RCC 7860 (cell line): Measurements from ENCODE around the gene EIF5B.
A peak's percentile ranks its signal among the peaks of the same experiment; 100 is the strongest.
"Not testable (repeated sequence)": the region's sequence is repeated elsewhere in the genome, so short reads cannot be mapped to it uniquely, and the experiment has no call there.

Experiments
- DNase-seq: peaks from one replicate; pipeline ENCODE4 v3.0.0-alpha.2; 2015; ENCODE audit warnings: low spot score
- FAIRE-seq: peaks from 2 replicates; lab custom pipeline; 2012; peaks lifted over from hg19 to GRCh38; lab: Jason Lieb, UNC

Gene EIF5B, protein sequence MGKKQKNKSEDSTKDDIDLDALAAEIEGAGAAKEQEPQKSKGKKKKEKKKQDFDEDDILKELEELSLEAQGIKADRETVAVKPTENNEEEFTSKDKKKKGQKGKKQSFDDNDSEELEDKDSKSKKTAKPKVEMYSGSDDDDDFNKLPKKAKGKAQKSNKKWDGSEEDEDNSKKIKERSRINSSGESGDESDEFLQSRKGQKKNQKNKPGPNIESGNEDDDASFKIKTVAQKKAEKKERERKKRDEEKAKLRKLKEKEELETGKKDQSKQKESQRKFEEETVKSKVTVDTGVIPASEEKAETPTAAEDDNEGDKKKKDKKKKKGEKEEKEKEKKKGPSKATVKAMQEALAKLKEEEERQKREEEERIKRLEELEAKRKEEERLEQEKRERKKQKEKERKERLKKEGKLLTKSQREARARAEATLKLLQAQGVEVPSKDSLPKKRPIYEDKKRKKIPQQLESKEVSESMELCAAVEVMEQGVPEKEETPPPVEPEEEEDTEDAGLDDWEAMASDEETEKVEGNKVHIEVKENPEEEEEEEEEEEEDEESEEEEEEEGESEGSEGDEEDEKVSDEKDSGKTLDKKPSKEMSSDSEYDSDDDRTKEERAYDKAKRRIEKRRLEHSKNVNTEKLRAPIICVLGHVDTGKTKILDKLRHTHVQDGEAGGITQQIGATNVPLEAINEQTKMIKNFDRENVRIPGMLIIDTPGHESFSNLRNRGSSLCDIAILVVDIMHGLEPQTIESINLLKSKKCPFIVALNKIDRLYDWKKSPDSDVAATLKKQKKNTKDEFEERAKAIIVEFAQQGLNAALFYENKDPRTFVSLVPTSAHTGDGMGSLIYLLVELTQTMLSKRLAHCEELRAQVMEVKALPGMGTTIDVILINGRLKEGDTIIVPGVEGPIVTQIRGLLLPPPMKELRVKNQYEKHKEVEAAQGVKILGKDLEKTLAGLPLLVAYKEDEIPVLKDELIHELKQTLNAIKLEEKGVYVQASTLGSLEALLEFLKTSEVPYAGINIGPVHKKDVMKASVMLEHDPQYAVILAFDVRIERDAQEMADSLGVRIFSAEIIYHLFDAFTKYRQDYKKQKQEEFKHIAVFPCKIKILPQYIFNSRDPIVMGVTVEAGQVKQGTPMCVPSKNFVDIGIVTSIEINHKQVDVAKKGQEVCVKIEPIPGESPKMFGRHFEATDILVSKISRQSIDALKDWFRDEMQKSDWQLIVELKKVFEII

DNA sequence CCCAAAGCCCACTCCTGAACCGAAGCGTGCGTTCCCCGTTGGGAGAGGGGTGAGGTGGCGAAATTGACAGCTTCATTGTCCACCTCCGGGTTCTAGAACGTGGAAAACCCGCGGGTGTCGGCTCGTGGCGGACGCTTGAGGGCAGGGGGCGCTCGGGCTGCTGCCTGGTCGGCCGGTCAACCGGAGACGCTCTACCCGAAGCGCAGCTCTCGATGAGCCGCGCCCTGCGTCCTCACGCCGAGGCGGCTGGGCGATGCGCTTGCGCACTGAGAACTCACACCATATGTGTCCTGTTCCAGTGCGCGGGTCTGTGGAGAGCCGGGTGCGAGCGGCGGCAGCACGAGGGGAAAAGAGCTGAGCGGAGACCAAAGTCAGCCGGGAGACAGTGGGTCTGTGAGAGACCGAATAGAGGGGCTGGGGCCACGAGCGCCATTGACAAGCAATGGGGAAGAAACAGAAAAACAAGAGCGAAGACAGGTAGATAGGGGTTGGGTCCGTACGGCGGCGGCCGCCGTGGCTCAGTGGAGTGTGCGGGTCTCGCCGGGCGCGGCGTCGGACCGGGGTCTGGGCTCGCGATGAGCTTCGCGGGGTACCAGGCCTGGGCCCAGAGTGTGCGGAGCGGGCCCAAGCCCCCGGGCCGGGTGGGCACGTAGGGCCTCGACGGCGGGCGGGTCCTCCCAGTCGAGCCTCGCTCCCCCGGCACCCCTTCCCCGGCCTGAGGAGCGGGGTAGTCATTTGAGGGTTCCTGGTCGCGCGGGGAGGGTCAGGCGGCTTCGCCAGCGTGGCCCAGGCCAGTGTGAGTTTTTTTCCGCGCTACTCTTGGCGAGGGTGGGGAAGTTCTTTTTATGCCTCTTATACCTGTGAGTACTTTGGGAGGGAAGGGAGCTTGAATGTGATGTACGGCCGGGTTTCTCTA lies at the start of gene EIF5B:
Gene EIF5B (plus strand): TSS at position 277 of the 916 bp plus-strand sequence. CDS start 166 bp downstream, at position 443.
- DNase-seq: peak; percentile 87
- FAIRE-seq: peak; percentile 32

DNA sequence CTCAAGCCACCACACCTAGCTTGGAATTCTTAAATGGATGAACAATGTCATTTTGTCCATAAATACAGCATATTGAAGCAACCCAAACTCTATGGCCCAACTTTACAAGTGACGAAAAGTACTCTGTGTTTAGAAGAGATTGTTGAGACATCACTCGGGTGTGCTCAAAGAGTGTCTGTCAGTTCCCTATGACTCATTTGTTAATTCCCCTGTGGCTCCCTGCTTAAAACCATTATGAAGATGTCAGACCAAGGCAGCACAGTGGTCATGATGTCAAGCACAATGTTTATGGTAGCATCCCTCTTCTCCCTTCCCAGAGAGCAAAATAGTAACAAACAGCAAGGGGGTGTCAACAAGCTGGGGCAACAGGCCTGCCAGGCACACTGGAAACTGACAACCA lies 39.2 kb upstream of the EIF5B start:
- FAIRE-seq (no peak), DNase-seq (no peak)

DNA sequence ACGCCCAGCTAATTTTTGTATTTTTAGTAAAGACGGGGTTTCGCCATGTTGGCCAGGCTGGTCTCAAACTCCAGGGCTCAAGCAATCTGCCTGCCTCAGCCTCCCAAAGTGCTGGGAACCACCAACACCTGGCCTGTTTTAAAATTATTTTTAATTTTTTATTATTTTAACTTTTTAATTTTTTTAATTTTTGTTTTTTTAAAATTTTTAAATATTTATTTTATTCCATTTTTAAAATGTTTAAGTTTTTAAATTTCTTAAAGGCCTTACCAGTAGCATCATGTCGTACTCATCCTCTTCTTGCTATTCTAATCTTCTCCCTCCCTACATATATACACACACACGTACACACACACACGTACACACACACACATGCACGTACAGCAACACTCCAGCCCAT lies 37.6 kb upstream of the EIF5B start:
- DNase-seq (no peak), FAIRE-seq (no peak)

DNA sequence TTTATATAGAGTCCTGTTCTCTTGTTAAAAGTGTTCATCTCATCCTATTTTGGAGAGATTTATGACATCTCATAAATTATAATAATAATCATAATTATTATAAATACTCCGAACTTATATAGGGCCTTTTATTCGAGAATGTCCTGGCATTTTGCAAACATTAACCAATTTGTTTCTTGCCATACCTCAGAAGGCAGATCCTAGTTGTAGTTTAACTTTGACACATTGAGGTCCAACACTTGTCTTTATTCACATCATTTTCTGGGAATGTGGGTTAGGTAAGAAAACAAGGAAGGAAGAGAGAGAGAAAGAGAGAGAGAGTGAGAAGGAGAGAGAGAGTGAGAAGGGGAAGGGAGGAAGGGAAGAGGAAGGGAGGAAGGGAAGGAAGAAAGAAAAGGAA lies 36.1 kb upstream of the EIF5B start, which contains the start of gene LYG1:
Gene LYG1 (minus strand): TSS at position 101 of the 400 bp plus-strand sequence. CDS start 5,527 bp downstream, outside the sequence.
- FAIRE-seq: peak; percentile 59
- not testable (repeated sequence) for DNase-seq

DNA sequence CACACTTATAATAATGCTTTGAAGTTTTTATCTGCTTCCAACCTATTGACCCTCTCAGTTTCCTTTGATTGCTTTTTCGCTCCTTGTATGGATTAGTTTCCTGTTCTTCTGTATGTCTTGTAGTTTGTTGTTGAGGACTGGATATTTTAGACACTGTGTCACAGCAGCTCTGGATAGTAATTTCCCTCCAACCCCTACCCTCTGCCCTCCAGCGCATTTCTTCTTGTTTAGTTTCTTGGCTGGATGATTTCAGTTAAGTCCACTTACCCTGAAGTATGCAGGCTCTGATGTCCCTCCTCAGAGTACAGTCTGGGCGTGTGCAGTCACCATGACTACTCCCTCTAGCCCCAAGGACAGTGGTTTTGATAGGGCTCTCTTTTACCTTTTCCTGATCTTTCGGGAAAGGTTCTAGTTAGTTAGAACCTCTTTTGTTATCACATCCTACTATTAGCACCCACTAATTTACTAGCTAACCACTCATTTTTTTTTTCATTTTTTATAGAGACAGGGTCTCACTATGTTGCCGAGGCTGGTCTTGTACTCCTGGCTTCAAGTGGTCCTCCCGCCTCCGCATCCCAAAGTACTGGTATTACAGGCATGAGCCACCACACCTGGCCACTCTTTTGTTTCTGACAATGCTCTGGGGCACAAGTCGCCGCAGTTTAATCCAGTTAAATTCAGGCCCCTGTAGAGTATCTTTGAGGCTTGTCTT lies 19.9 kb upstream of the EIF5B start:
- no peak for FAIRE-seq
- DNase-seq: no peak

DNA sequence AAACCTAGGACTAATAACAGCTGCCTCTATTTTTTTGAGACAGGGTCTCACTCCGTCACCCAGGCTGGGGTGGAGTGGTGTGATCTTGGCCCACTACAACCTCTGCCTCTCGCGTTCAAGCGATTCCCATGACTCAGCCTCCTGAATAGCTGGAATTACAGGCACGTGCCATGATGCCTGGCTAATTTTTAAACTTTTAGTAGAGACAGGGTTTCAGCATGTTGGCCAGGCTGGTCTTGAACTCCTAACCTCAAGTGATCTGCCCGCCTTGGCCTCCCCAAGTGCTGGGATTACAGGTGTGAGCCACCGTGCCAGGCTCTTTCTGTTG lies 19.4 kb upstream of the EIF5B start:
- DNase-seq, FAIRE-seq: not testable (repeated sequence)

DNA sequence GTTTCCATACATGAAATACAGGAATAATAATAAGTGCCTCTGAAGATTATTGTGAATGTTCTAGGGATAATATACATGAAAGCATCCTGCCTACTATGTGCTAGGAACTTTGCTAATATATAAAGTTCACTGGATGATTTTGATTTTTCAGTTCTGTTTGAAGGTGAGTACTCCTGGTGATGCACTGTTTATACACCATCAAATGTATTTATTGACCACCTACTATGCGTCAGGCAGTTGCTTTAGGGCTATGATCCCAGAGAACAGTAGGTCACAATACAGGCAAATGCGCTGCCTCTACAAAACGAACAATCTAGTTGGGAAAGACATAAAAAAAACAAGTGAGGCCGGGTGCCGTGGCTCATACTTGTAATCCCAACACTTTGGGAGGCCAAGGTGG lies 11.8 kb upstream of the EIF5B start:
- FAIRE-seq: no peak
- DNase-seq: no peak

DNA sequence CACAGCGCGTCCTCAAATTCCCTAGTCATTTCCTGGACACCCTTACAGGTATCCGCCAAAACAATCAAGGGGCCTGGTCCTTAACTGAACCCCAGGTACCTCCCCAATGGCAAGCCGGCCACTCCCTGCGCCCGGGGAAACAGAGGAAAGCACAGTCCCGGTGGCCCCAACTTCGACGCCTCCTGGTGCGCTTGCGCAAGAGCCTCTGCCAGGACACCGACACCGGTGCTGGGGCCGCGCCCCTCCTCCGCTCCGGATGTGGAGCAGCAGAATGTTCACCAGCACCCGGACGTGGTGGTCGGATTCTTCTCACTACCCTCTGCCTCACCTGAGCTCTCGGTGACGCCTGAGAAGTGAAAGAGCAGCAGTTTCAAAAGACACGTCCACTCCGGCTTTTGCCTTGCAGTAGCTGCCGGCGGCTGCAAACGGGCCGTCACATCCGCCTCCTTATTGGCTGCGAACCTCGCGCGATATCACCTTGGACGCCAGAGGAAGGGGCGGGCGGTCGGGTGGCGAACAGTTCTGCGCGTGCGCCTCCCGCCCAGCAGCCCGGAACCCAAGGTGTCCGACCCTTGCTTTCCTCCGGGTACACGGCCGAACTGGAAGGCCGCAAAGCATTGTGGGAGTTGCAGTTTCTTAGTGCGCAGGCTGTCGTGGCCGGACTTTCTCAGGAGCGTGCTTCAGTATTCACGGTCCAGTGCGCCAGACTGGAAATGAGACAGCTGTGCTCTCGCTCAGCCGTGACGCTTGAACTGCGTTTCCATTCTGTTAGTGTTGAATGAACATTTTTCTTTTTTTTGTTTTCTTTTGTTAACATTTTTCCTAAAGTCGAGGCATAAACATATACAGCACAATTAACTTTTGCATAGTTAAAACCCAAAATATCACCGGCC lies 1.0 kb upstream of the EIF5B start, which contains the start of gene TXNDC9:
Gene TXNDC9 (minus strand): TSS at position 423 of the 893 bp plus-strand sequence. CDS start 3,123 bp downstream, outside the sequence.
- peak; percentile 89 for FAIRE-seq
- peak; percentile 99 for DNase-seq

DNA sequence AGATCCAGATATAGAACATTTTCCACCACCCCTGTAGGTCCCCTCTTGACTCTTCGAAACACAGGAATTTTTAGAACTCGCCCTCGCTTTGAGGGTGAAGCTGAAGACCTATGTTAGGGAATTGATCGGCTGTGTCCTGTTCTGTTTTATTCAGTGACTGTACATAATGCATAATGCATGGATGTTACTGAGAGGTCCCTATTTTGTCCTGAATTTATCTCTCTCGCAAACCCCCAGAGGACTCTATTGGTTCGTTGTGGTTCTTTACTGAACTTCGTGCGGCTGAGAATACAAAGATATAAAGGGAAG lies 431 bp upstream of the EIF5B start:
- FAIRE-seq (no peak), DNase-seq (no peak)

DNA sequence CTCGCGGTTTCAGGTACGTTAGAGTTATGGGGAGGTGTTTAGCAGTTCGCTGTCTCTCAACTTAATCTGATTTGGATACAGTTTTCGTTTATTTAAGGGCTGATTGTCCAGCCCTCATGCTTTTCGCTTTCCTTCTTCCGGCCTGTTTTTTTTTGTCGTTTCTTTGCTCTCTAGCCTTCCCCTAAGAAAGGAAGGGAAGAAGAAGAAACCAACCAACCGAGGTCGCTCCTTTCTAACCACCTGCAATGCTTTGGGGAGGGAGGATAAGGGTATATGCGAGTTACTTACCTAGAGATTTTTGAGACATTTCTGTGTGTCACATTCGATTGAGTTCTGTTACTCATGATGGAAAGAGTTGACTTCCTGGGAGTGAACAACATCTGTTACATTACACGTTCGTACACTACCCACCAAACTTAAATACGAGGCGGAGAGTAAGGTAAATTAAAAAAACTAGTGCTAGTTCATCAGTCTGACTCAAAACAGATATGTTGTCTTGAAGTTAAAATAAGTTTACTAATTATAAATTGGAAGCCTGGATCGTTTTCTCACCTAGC lies 918 bp downstream of the EIF5B start:
- FAIRE-seq: no peak

DNA sequence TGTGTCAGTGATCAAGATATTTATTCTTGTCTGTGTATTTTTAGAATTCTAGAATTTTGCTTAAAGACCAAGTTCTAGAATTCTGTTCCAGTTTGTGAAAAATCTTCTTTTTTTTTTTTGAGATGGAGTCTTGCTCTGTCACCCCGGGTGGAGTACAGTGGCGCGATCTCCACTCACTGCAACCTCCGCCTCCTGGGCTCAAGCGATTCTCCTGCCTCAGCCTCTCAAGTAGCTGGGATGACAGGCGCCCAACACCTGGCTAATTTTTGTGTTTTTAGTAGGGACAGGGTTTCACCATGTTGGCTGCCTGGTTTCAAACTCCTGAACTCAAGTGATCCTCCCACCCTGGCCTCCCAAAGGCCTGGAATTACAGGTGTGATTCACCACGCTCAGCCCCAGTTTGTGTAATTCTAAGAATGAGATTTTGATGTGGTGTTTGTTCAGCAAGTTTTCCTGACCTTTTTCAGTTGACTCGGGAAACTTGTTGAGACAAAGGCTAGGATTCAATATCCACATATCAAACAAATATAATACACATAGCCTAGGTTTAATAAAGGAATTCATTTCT lies 3.6 kb downstream of the EIF5B start:
- DNase-seq (no peak), FAIRE-seq (no peak)

More for the DNA sequence above, 918 bp downstream of the EIF5B start:
- no peak for DNase-seq

DNA sequence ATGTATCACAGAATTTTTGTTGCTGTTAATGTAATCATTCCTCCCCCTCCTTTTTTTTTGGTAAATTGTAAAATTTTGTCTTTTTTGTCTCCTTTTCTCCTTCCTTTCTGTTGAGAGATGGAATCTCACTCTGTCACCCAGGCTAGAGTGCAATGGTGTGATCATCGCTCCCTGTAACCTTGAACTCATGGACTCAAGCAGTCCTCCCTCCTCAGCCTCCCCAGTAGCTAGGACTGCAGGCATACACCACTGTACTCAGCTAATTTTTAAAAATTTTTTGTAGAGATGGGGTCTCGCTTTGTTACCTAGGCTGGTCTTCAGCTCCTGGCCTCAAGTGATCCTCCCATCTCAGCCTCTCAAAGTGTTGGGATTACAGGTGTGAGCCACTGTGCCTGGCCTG lies 5.3 kb downstream of the EIF5B start:
- FAIRE-seq (no peak), DNase-seq (no peak)

DNA sequence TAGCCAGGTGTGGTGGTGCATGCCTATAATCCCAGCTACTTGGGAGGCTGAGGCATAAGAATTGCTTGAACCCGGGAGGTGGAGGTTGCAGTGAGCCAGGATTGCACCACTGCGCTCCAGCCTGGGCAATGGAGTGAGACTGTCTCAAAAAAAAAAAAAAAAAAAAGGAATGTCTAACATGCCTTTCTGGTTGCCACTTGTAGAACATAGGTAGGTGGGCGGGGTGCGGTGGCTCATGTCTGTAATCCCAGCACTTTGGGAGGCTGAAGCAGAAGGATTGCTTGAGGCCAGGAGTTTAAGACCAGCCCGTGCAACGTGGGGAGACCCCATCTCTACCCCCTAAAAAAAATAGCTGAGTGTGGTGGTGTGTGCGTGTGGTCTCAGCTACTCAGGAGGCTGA lies 8.3 kb downstream of the EIF5B start:
- not testable (repeated sequence) for DNase-seq, FAIRE-seq

DNA sequence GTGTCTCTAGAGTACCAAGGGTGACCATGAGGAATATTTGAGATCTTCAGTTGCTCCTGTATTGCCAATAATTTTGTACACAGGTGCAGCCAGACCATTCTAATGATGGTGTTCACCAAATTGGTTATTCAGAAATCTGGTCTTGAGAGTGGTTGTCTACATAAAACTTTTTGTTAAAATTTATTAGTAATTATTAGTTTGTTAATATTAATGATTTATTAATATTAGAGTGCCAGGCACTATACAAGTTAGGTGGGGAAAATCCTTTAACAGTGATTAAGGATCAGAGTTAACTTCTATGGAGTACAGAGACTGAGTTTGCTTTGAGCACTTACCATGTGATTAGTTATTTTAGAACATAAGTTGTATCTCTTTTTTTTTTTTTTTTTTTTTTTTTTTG lies 9.0 kb downstream of the EIF5B start:
- FAIRE-seq: no peak
- DNase-seq: no peak

DNA sequence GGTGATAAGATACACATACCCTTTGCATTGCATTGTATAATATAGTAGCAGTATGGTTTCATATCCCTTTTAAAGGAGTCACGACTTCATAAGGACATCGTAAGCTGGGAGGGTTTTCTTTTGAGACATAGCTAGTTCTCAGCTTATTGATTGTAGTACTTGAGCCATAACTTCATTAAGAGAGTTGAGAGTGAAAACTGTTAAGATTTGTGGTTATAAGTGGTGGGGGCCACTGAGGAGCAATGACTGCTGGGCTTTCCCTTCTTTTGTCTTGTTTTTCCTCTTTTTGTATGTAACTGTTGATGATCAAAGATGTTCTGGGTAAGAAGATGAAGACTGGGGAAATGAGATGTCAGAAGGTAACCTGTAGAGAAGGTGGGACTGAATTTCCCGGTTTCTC lies 11.0 kb downstream of the EIF5B start:
- DNase-seq (no peak), FAIRE-seq (no peak)

DNA sequence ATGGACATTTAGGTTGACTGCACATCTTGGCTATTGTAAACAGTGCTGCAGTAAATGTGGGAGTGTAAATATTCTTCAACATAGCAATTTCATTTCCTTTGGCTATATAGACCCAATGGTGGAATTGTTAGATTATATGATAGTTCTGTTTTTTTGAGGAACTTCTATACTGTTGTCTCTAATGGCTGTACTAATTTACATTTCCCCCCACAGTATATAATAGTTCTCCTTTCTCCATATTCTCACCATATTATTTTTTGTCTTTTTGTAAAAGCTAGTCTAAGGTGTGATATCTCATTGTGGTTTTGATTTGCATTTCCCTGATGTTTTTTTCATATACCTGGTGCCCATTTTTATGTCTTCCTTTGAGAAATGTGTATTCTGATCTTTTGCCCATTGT lies 13.0 kb downstream of the EIF5B start:
- FAIRE-seq (no peak), DNase-seq (no peak)

DNA sequence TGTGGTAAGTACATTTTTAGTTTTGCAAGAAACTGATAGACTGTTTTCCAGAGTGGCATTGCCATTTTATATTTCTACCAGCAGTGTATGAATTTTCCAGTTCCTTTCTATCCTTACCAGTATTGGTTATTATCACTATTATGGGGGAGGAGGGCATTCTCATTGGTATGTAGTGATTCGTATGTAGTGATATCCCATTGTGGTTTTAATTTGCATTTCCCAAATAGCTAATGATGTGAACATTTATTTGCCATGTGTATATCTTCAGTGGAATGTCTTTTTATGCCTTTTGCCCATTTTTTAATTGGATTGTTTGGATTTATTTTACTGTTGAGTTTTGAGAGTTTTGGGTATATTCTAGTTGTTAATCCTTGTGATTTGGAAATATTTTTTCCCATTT lies 16.9 kb downstream of the EIF5B start:
- DNase-seq (no peak), FAIRE-seq (no peak)

DNA sequence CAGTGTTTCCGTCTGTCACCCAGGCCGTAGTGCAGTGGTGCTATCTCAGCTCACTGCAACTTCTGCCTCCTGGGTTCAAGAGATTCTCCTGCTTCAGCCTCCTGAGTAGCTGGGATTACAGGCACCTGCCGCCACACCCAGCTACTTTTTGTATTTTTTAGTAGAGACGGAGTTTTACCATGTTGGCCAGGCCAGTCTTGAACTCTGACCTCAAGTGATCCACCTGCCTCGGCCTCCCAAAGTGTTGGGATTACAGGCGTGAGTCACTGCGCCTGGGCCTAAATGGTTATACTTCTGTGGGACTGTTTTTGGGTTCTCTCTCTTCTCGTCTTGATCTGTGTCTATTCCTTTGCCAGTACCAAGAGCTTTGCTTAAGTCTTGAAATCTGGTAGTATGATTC lies 17.6 kb downstream of the EIF5B start:
- not testable (repeated sequence) for FAIRE-seq, DNase-seq
